Activated CD4-positive, CD25-positive, alpha-beta regulatory T cell (primary cell): Measurements from ENCODE around the gene EXOC6B.
A peak's percentile ranks its signal among the peaks of the same experiment; 100 is the strongest.

Experiments used
- DNase-seq, 4 experiments: peaks; one replicate each; lab custom pipeline; 2025; lab: John Stamatoyannopoulos, UW

EXOC6B gene

DNA sequence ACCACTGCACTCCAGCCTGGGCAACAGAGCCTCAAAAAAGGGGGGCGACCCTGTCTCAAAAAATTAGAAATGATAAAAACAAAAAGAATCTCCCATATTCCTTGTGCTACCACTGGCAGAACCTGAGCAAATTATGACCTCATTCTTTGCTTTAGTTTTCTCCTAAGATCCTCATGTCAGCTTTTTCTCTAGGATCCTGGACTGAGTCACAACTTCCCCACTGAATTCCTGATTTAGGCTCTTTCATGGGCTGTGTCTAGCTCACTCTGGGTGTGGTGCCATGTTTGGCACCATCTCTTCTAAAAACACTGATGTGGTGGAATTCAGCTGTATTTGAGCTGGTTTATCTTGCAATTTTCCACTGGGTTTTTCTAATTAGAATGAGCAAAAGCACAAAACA is 37.1 kb downstream of the EXOC6B start:
- no peak for DNase-seq

DNA sequence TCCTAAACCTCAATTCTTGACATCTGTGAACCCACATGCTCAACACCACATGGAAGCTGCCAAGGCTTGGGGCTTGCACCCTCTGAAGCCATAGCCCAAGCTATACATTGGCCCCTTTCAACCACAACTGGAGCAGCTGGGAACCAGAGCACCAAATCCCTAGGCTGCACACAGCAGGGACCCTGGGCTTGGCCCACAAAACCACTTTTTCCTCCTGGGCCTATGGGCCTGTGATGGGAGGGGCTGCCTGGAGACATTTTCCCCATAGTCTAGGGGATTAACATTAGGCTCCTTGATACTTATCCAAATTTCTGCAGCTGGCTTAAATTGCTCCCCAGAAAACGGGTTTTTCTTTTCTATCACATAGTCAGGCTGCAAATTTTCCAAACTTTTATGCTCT is 40.3 kb downstream of the EXOC6B start:
- DNase-seq, result no peak

DNA sequence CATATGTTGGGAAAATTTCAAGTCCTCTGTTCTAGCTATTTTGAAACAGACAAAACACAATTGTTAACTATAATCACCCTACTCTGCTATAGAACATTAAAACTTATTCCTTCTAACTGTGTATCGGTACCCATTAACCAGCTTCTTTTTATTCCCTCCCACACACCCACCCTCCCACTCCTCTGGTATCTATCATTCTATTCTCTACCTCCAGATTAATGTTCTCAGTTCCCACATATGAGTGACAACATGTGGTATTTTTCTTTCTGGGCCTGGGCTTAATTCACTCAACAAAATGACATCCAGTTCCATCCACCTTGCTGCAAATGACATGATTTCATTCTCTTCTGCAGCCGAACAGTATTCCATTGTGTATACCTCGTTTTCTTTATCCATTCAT is 43.3 kb downstream of the EXOC6B start:
- no peak for DNase-seq

DNA sequence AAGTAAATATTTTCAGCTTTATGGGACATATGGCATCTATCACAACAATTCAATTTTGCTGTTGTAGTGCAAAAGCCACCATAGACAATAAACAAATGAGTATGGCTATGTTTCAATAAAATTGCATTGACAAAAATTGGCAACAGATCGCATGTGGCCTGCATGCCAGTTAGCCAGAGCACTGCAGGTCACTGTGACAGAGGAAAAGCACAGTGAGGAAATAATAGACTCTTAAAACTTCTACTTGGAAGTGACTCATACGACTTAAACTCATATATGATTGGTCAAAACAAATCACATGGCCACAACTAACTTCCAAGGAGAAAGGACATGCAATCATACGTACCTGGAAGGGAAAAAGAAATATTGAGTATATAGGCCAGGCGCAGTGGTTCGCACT is 44.4 kb downstream of the EXOC6B start:
- no peak for DNase-seq

DNA sequence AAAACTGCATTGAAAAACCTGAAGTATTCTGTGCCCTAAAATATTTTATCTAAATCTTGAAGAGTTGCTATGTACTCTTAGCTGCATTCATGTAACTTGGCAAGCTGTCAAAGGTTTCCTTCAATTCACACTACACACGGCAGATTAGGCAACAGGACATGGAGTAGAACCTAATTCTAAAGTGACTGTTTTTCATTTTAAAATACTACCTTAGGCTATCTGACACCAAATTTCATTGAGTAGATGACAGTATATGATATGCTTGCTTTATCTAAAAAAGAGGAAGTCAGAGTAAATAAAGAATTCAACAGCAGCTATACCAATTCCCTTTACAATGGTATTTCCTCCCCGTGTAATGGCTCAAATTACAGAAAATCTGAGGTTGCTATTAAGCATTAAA is 45.4 kb downstream of the EXOC6B start:
- no peak for DNase-seq

DNA sequence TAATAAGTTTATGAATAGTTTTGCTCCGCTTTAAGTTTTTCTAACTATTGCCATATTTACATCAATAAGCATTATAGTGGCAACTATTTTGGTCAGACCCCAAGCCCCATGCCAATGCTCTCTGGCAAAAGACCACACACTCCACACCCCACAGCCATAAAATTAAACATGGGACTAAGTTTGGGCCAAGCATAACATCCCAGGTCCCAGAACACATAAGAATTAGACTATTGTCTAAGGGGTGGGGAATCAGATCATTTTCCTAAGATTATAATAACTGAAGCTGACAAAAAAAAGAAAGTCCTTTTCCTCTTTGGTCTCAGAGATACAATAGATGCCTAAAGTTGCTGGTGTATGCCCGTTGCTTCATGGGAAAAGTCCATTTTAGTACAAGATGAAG is 46.3 kb downstream of the EXOC6B start:
- DNase-seq, result no peak

DNA sequence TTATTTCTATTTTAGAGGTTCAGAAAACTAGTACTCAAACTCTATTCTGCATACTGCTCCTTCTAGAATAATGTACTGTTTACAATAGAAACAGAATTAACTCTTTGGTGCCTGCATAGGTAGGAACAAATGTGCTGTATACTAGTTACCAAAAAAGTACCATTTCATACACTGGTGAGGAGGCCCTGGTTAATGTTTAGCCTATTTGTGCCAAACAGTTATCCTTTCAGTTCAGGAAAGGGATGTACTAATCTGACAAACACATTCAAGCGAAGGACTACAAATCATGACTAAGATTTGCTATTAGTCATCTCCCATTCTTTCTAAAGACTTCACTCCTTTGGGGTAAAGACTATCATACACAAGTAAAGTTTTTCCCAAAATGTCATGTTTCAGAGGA is 47.4 kb downstream of the EXOC6B start:
- DNase-seq, result no peak

DNA sequence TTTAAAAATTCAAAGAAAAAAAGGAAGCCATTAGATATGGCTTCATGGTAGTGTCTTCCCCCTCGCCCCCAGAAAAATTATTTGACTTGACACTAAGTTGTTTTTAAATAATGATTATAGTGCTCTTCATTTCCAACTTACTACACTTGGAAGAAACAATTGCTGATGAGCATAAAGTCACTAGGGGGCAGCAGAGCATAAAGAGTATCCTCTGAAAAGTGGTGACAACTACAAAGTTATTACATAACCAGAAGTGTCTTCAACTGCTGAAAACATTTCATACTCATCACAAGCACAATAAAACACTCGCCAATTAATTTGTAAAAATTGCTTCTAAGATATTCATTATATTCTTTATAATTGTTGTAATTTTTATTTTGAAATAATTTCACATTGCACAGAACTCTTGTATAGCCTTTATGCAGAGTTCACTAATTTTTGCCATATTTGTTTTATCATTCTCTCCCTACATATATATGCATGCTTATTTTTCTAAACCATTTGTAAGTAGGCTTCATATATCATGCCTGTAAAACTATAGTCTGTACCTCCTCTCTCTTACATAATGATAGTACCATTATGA is 54.9 kb downstream of the EXOC6B start:
- peak in 2 of 4 experiments; percentile 14 to 32 for DNase-seq

DNA sequence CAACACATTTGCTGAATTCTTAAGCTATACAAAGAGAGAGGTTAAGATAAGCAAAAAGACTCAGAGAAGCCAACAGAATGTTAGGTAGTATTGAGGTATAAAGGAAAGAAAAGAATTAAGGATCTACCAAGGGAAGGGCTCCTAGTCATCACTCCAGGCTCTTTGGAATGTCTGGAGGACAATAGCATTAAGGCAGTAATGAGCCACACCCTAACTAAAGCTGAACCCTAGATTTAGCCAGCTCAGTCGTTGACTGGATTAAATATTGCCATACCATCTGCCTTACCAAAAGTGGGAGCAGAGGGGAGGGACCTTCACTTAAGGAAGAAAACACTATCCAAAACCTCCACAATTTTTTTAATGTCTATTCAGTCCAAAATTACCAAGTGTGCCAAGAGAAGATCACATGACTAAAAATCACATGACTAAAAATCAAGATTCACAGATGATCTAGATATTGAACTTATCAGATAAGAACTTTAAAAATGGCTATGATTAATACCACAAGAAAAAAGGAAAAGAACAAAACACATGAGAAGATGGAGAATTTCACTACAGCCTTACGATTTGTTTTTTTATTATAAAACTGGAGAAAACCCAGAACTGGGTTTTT is 59.7 kb downstream of the EXOC6B start:
- no peak for DNase-seq

DNA sequence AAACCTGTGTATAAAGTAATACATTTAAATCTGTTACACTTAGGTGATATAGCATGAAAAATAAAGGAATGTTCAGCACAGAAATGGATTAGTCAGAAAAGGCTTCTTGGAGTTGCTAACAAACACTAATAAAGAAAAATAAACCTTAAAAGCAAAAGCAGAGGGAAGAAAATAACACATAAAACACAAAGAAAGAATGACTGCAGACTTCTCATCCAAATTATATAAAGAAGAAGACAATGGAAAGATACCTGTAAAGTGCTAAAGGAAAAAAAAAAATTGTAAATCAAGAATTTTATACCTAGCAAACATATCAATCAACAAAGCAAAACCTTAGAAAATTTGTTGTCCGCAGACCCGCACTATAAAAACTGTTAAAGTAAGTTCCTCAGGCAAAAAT is 63.6 kb downstream of the EXOC6B start:
- DNase-seq, result no peak

DNA sequence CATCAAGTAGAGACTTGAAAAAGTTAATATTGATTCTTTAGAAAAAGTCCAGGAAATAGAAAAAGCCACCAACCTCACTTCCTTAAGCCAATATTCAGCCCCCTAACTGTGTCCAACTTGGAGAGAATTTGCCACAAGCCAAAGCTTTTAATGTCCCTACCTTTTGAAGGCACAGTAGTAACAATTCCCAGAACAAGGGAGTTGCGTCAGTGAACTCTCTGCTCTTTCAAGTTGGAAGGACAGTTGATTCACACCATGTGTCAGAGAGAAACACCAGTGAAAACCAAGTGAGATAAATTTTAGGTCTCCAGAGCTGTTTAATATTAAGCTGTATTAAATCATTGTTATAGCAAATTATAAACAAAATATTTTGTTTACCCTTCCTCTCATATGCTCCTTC is 66.1 kb downstream of the EXOC6B start:
- no peak for DNase-seq

DNA sequence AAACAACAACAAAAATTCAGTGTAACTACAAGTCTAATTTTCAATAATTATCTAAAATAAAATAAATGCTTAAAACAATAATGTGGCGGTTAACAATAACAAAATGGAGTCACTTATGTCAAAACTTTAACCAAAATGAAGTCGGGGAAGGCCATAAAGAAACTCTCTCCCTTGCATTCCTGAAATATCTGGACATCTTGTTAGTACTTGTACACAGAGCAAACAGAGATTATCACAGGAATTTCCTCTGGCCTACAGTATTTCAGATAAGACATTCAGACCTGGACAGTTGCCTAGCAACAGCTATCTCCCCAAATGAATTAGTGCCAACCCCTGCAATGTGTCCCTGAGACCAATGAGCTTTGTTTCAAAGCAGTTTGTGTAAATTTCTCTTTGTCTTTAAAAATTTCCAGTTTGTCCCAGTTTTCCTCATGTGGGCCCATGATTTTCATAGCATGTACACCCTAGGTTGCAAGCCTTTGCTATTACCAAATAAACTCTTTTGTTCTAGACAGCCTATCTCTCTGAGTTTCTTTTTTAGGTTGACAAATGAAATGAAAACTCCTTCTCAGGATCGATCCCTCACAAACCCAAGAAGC is 68.6 kb downstream of the EXOC6B start:
- no peak for DNase-seq

DNA sequence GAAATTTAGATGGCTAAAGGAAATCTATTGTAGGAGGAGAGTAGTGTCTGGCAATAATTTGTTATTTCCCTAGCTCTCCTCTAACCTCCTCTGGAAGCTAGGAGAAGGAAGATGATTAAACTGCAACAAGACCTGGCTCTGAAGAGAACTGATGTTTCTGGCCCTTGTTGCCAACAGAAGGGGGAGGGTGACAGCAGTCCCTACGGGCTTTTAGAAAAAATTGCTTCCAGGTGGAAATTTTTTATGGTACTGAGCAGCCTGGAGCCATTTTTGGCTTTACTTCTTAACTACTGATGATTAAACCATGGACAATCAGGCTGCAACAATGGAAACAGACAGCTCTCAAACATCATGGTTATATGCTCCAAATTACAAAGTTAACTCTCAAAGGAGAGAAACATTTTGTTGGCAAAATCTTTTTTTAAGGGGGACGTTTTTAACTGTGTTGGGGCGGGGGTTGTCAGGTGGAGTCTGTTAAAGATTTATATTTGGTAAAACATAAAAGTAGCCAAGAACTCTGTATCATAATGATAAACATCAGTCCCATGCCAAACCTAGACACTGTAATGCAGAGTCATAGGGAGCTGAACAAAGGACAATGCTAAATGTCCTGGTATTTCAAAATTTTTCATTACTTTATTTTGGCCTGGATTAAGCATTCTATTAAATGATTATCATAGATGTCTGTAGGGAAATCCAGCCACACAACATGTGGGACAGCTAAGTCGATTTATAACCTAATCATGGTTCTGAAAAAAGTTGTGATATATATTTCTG is 70.0 kb downstream of the EXOC6B start:
- no peak for DNase-seq

DNA sequence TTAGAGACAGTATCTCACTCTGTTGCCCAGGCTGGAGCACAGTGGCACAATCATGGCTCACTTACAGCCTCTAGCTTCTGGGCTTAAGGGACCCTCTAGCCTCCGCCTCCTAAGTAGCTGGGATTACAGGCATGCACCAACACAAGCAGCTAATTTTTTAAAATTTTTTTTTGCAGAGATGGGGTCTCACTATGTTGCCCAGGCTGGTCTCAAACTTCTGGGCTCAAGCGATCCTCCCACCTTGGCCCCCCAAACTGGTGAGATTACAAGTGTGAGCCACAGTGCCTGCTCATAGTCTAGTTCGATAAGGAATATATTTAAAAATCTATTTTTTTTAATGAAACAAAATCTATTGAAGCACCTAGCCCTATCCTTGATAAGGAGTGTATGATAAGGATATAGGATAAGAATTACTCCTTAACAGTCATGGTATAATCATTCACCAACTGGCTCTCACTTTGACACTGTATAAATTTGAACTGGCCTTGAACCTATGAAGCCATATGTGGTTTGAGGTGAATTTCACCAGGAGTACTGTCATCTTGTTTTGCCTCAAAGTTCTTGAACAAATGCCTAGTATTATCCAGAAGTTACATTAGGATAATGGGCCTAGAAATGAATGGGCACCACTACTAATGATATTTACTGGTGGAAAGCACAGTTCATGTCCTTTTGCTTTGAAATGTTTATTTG is 71.1 kb downstream of the EXOC6B start:
- no peak for DNase-seq

DNA sequence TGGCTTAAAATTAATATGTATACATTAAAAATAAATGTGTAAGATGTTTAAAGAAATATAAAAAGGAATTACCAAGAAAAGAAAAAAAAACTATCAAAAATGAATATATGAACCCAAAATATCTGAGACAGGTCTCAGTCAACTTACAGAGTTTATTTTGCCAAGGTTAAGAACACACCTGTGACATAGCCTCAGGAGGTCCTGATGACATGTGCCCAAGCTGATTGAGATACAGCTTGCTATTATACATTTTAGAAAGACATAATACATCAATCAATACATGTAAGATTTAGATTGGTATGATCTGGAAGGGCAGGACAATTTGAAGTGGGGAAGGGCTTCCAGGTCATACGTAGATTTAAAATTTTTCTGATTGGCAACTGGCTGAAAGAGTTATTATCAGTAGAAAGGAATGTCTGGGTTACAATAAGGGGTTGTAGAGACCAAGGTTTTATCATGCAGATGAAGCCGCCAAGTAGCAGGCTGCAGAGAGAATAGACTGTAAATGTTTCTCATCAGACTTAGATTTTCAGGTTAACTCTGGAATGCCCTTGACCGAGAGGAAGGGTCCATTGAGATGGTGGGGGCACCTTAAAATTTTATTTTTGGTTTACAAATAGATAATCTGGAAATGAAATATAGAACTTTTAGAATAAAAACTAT is 74.7 kb downstream of the EXOC6B start:
- no peak for DNase-seq

DNA sequence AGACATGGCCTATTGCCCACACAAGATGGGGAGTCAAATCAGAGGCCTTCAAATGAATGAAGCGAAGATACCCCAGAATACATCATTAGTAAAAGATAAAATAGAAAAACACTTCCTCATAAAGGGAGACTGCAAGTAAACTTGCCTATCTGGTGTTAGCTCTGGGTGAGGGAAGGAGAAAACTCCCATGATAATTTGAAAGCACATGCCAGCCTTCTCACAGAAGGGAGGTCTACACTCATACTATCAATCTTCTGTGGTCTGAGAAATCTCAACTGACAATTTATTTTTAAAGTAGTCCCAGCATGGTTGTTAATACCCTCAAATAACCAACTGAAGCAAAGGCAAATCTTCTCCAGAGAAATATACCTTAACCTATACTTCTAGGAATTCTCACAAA is 75.4 kb downstream of the EXOC6B start:
- DNase-seq, result no peak

DNA sequence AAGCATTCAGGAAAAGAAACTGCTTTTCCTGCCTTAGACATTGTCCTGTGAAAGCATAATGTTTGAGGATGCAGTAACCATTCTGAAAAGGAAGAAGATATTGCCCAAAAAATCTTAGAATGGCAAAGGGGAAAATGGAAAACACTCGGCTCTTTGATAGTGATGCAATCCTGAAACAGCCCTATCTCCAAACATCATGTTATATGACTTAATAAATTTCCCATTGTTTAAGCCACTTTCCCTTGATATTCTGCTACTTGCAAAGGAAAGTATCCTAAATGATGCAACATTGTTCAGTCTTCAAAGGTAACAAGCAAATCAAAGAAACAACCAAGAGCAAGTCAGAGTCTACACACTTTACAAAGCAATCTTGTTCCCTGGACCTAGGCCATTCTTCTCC is 78.5 kb downstream of the EXOC6B start:
- no peak for DNase-seq

DNA sequence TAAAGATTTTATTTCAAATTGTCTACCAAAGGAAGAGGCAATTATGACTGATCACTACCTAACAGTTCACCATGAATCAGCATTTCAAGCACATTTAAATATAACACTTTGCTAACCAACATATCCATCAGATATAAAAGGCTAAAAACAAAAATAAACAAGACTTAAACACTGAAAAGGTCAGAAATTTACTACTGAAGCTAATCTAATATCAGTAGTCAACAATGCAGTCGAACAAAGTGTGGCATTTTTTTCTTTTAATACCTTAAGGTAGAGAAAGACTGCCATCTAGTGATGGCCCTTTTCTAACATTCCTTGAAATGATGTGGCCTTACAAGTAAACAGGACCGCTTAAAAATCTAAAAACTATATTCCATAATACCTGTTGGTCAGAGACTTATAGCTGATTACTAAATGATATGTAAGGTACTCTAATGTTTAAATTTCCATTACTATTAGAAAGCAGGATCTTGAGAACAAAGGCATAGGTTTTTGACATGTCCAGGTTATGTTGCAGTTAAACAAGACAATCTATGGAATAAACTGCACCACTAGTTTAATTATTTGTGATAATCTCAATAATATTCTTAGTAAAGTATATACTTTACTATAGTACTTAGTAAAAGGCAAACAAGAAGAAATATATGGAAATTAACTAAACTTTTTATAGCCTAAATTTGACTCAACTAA is 80.0 kb downstream of the EXOC6B start:
- DNase-seq, result no peak

DNA sequence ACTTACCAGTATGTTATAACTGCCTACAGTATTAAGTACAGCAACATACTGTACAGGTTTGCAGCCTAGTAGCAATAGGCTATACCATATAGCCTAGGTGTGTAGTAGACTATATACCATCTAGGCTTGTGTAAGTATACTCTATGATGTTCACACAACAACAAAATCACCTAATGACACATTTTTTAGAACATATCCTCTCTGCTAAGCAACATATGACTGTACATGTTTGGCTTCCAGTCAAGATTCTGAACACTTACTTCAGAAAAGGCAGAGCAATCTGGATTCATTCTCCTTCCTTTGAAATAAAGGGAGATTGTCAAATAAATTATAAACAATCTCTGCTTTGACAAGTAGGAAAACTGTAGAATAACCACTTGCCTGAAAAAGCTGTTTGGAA is 81.8 kb downstream of the EXOC6B start:
- no peak for DNase-seq

DNA sequence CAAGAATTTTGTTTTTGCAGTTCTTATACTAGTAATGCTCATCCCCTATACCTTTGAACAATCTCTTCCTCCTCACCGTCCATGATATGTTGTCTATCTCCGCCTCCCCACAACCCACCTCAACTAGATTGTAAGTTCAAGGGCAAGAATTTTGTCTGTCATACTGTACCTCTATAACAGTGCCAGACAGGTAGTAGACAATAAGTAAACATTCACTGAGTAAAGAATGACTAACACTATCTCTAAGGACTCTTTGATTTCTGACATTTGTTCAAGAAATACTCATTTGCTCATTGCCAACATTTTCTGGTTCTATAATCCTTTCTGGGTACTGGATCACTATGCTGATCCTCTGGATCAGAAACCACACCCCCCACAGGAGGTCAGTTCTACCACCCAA is 82.4 kb downstream of the EXOC6B start:
- DNase-seq, result no peak

DNA sequence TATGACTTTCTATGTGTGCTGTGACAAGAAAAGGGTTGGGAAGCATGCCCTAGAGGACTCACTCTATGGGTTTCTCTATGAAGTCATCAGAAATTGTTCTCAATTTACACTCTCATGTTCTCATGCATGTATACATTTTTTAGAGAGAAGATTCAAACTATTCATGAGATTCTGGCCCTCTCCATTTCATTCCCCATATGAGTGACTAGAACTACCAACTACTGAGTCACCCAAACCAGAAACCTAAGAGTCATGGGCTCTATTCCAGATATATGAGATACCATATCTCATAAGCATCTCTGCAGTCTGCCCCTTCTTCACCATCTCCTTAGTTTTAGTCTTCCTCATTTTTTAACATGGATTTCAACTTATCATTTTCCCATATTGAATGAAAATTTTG is 87.7 kb downstream of the EXOC6B start:
- no peak for DNase-seq
